Renal cortex interstitium (tissue), 11 donors: ENCODE measurements around the gene GLB1L3. TPM values are rescaled to one million over a fixed set of nuclear protein-coding genes. Genes with fewer than 3 reads are reported as not detected.
"Not testable (repeated sequence)": the region's sequence is repeated elsewhere in the genome, so short reads cannot be mapped to it uniquely, and the experiment has no call there.

ENCODE experiments used
- DNase-seq, 11 donors: peaks; one replicate each; pipeline ENCODE4 v3.0.0-alpha.2; 2013; ENCODE audit warnings: low read depth in 9 of 11, low spot score in 4 of 11; ENCODE audit errors: extremely low read depth in 1 of 11
- polyA plus RNA-seq, 3 donors: library from polyadenylated mRNA; unstranded; fragments of 120-200 nt; gene quantifications; one replicate each; pipeline ENCODE4 v1.2.1, GENCODE V29; 2013; ENCODE audit not compliant: insufficient read length in 3 of 3

GLB1L3 gene
- polyA plus RNA-seq, 3 donors: 1.4 to 2.1 (median 1.8) TPM

- DNase-seq: no peak
Measured at GRCh38 chr11:134291196-134291595, 15.0 kb downstream of the GLB1L3 start.

GRCh38 chr11:134292661-134293060, 16.5 kb downstream of the GLB1L3 start:
- no peak for DNase-seq

- no peak for DNase-seq
Measured at GRCh38 chr11:134293119-134294113, 17.2 kb downstream of the GLB1L3 start.

- no peak for DNase-seq
Measured at GRCh38 chr11:134294664-134295063, 18.5 kb downstream of the GLB1L3 start.

GRCh38 chr11:134312223-134312622, 36.0 kb downstream of the GLB1L3 start:
- no peak for DNase-seq

GRCh38 chr11:134312807-134313206, 36.6 kb downstream of the GLB1L3 start:
- DNase-seq: no peak

- DNase-seq: no peak
Measured at GRCh38 chr11:134313379-134313778, 37.2 kb downstream of the GLB1L3 start.

GRCh38 chr11:134313821-134314607, 37.8 kb downstream of the GLB1L3 start:
- no peak for DNase-seq

GRCh38 chr11:134317103-134317502, 40.9 kb downstream of the GLB1L3 start:
- DNase-seq: no peak

GRCh38 chr11:134321373-134321772, 45.2 kb downstream of the GLB1L3 start:
- DNase-seq: not testable (repeated sequence)

- no peak for DNase-seq
Measured at GRCh38 chr11:134322553-134322952, 46.4 kb downstream of the GLB1L3 start.

- DNase-seq: no peak
Measured at GRCh38 chr11:134328433-134328832, 52.3 kb downstream of the GLB1L3 start.

GRCh38 chr11:134330611-134331353, 54.6 kb downstream of the GLB1L3 start:
- DNase-seq: peak in 1 of 11 donors; percentile 1

- DNase-seq: peak in 7 of 11 donors; percentile 27 to 62 (median 57)
Measured at GRCh38 chr11:134331354-134332188, 55.4 kb downstream of the GLB1L3 start, which contains the start of gene GLB1L2. TSS of gene GLB1L2 (plus strand) at chr11:134331988. CDS start at chr11:134332062, 74 bp downstream.

- DNase-seq: peak in 2 of 11 donors; percentile 8 to 24
Measured at GRCh38 chr11:134332189-134332631, 56.0 kb downstream of the GLB1L3 start.

- DNase-seq: no peak
Measured at GRCh38 chr11:134332782-134333181, 56.6 kb downstream of the GLB1L3 start.

GRCh38 chr11:134333312-134333711, 57.1 kb downstream of the GLB1L3 start:
- DNase-seq: no peak

GRCh38 chr11:134333946-134334345, 57.8 kb downstream of the GLB1L3 start:
- no peak for DNase-seq
